Measurements from ENCODE around the gene ORC2. TPM values are rescaled to one million over a fixed set of nuclear protein-coding genes. Genes with fewer than 3 reads are reported as not detected.
"Not testable (repeated sequence)": the region's sequence is repeated elsewhere in the genome, so short reads cannot be mapped to it uniquely, and the experiment has no call there.

ORC2 gene
- total RNA-seq, 2 donors from 2014 or later = 16.4 to 20.0 TPM

DNA sequence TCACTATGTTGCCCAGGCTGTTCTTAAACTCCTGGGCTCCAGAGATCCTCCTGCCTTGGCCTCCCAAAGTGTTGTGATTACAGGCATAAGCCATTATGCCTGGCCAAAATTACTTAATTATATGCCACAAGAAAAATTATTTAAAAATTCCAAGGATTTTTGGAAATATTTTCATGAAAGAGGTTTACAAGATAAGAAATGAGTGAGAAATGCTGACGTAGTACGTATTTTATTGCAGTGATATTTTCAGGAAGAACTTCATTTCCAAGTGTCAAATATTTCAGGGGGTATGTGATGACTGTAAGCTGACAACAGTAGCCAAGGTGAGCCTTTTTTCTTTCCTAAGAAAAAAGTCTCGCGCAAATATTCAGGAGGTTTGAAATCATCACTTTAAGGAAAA is 53.5 kb downstream of the ORC2 start:
- Histone ChIP-seq H3K27me3 (replicated peaks; ENCODE audit: insufficient read depth) (no peaks in the 10 kb centered on the region), H3K9me3 (no peaks in the 10 kb centered on the region), H3K36me3 (peaks cover 38% of the 10 kb centered on the region), H3K4me1 (ENCODE audit: control insufficient read depth in 1 of 2, low read depth in 2 of 2) (no peaks in the 10 kb centered on the region), H3K27ac (no peak overlapping the region), H3K4me3 (no peak overlapping the region)
- TF ChIP-seq, protein P1, sequence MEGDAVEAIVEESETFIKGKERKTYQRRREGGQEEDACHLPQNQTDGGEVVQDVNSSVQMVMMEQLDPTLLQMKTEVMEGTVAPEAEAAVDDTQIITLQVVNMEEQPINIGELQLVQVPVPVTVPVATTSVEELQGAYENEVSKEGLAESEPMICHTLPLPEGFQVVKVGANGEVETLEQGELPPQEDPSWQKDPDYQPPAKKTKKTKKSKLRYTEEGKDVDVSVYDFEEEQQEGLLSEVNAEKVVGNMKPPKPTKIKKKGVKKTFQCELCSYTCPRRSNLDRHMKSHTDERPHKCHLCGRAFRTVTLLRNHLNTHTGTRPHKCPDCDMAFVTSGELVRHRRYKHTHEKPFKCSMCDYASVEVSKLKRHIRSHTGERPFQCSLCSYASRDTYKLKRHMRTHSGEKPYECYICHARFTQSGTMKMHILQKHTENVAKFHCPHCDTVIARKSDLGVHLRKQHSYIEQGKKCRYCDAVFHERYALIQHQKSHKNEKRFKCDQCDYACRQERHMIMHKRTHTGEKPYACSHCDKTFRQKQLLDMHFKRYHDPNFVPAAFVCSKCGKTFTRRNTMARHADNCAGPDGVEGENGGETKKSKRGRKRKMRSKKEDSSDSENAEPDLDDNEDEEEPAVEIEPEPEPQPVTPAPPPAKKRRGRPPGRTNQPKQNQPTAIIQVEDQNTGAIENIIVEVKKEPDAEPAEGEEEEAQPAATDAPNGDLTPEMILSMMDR (IDR thresholded peaks at IDR 0.05) = no peak
- no peak for DNase-seq (ENCODE audit: low spot score)
- no peak for ATAC-seq (ENCODE audit: insufficient number of reproducible peaks, low FRiP score, low read depth)

DNA sequence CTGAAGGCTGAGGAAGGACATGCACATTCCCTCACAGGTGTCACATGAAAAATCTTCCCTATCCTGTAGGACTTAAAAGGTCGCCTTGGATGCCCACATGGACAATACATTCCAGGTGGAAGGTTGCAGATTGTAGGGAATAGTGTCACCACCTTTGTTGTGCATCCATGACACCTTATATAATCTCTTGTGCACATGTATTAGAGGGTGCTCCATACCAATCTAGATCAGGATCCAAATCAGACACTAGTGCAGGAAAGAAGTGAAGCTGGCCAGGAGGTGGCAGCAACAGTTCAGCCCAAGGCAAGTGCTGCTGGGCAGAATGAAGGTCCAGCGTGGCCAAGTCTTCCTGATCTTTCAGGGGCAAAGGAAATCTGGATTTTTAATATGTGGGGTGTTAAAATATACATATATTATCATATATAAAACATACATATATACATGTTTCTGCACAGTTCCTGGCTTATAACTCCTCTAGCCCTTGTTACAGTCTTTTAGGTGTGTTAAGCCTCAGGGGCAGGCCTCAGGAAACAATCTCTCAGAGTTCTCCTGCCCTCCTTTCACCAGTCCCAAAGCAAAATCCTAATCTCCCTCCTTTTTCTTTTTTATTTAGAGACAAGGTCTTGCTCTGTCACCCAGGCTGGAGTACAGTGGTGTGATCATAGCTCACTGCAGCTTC is 57.7 kb downstream of the ORC2 start:
- TF ChIP-seq, protein P1 (IDR thresholded peaks at IDR 0.05) = no peak
- no peak overlapping the region for H3K4me3 ChIP-seq
- ATAC-seq (ENCODE audit: insufficient number of reproducible peaks, low FRiP score, low read depth) (no peak), DNase-seq (ENCODE audit: low spot score) (no peak)
- H3K27me3 ChIP-seq (replicated peaks; ENCODE audit: insufficient read depth) = no peaks in the 10 kb centered on the region
- no peaks in the 10 kb centered on the region for H3K9me3 ChIP-seq
- H3K36me3 ChIP-seq = peaks cover 16% of the 10 kb centered on the region
- no peaks in the 10 kb centered on the region for H3K4me1 ChIP-seq (ENCODE audit: control insufficient read depth in 1 of 2, low read depth in 2 of 2)
- no peak overlapping the region for H3K27ac ChIP-seq

DNA sequence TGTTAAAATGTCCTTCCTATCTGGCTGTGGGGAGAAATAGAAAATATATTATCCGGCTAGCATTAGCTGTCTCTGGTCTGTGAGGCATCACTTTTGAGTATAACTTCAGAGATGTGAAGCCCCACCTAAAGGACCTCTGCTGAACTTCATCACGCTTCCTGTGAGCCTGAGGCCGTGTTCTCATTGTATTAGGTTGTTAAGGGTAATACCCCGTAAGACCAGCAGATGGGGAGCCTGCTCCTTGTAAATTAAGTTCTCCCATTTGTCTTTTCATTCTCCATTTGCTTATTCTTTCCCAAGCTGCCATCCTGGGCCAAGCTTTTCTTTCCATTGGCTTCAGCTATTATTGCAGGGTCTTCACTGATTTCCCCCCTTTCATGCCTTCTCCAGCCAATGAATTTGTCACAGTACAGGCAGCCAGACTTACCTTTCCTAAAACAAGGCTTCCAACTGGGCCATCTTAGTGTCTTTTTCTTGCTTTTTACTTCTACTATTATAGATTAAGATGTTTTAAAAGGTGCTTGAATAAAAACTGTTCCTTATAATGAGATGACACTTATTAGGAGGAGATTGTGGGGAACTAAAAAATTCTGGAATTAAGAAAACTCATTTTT is 61.9 kb downstream of the ORC2 start:
- Histone ChIP-seq H3K36me3 (peaks cover 24% of the 10 kb centered on the region), H3K27me3 (replicated peaks; ENCODE audit: insufficient read depth) (no peaks in the 10 kb centered on the region), H3K27ac (no peak overlapping the region), H3K9me3 (no peaks in the 10 kb centered on the region), H3K4me1 (ENCODE audit: control insufficient read depth in 1 of 2, low read depth in 2 of 2) (no peaks in the 10 kb centered on the region), H3K4me3 (no peak overlapping the region)
- TF ChIP-seq, protein P1 (IDR thresholded peaks at IDR 0.05) = peak; percentile 71
- peak; percentile 36 for DNase-seq (ENCODE audit: low spot score)
- ATAC-seq (ENCODE audit: insufficient number of reproducible peaks, low FRiP score, low read depth) = peak; percentile 73

DNA sequence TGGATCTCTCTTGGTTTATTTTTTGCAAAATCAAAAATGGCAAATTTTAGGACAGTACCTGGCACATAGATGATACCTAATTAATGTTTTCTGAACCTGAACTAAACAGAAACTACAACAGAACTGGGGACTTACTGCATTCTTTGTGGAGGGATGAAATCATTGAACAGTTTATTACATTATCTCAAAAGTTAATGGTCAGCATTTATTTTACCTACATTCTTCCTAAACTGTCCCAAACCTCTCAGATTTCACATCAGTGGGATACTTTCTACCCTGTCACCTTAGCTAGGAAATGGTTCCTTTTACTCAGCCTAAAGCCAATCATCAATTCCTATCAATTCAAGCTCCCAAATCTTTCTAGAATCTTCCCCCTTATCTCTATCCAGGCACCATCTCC is 64.0 kb downstream of the ORC2 start:
- no peaks in the 10 kb centered on the region for H3K4me1 ChIP-seq (ENCODE audit: control insufficient read depth in 1 of 2, low read depth in 2 of 2)
- no peaks in the 10 kb centered on the region for H3K9me3 ChIP-seq
- H3K4me3 ChIP-seq = no peak overlapping the region
- TF ChIP-seq, protein P1 (IDR thresholded peaks at IDR 0.05) = no peak
- peaks cover 33% of the 10 kb centered on the region for H3K36me3 ChIP-seq
- no peak for ATAC-seq (ENCODE audit: insufficient number of reproducible peaks, low FRiP score, low read depth)
- no peaks in the 10 kb centered on the region for H3K27me3 ChIP-seq (replicated peaks; ENCODE audit: insufficient read depth)
- DNase-seq (ENCODE audit: low spot score) = no peak
- H3K27ac ChIP-seq = no peak overlapping the region

DNA sequence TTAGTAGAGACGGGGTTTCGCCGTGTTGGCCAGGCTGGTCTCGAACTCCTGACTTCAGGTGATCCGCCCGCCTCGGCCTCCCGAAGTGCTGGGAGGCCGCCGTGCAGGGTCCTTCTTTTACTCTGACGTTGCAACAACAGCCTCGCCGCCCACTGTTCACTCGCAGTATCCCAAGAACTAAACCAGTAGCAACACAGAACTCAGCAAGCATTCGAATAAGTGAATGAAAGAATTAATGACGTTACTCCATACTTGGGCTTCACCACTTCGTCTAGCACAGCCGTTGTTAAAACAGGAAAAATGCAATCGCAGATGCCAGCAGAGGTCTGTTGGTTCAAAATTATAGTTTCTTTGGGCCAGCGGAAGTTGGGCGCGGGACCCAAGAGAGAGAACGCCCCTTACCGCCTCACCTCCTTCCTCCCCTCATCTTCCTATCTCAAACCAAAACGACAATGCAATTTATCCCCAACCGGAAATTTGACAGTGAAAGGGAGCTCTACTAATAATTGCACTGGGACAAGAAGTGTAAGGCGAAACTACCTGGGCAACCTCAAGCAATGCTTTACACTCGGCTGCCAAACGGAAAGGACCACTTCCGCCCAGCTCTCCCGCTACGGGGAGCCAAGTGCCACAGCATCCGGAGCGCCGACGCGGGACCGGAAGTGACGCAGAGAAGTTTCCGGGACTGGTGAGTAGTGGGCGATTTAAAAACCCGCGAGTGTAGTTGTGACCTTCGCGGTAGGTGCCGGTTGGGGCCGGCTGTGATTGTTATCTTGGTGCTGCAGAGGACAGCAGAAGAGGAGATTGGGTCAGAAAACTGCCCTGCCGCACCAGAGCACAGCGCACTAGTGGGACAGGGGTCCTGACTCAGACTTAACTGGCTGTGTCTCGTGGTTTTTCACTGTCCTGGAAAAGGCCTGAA is 74.5 kb downstream of the ORC2 start, which contains the start of the genes NIF3L1 and PPIL3:
Gene NIF3L1, plus strand, starts transcription at position 668 of the 922 bp plus-strand sequence. CDS start 2,573 bp downstream, outside the sequence.
Gene PPIL3, minus strand, starts transcription at position 374 of the 922 bp plus-strand sequence. CDS start 1,462 bp downstream, outside the sequence.
- Histone ChIP-seq H3K4me3 (peak within 1 kb of the TSS; percentile 83), H3K36me3 (peaks cover 2% of the 10 kb centered on the region), H3K9me3 (no peaks in the 10 kb centered on the region), H3K27me3 (replicated peaks; ENCODE audit: insufficient read depth) (no peaks in the 10 kb centered on the region), H3K4me1 (ENCODE audit: control insufficient read depth in 1 of 2, low read depth in 2 of 2) (peaks cover 0 to 29% of the 10 kb centered on the region in 2 donors), H3K27ac (peak within 1 kb of the TSS; percentile 90 to 93)
- peak; percentile 87 for DNase-seq (ENCODE audit: low spot score)
- TF ChIP-seq, protein P1 (IDR thresholded peaks at IDR 0.05) = no peak
- peak; percentile 84 for ATAC-seq (ENCODE audit: insufficient number of reproducible peaks, low FRiP score, low read depth)

DNA sequence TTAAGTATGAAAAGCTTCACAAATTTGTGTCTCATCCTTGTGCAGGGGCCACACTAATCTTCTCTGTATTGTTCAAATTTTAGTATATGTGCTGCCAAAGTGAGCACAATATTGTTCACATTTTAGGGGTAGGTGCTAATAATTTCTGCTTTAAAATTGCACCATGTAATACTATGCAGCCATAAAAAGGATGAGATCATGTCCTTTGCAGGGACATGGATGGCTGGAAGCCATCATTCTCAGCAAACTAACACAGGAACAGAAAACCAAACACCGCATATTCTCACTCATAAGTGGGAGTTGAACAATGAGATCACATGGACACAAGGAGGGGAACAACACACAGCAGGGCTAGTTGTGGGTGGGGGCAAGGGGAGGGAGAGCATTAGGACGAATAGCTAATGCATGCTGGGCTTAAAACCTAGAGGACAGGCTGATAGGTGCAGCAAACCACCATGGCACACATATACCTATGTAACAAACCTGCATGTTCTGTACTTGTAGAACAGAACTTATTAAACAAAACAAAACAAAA is 81.7 kb downstream of the ORC2 start:
- not testable (repeated sequence) for H3K27me3 ChIP-seq (replicated peaks; ENCODE audit: insufficient read depth); H3K4me3 ChIP-seq; DNase-seq (ENCODE audit: low spot score); H3K4me1 ChIP-seq (ENCODE audit: control insufficient read depth in 1 of 2, low read depth in 2 of 2); H3K27ac ChIP-seq; H3K9me3 ChIP-seq; ATAC-seq (ENCODE audit: insufficient number of reproducible peaks, low FRiP score, low read depth)
- H3K36me3 ChIP-seq = peaks cover 33% of the 10 kb centered on the region

Measured in thoracic aorta (tissue), 2 donors.